HFFc6 (cell line): Measurements from ENCODE around the gene DNAH3. TPM values are rescaled to one million over a fixed set of nuclear protein-coding genes. Genes with fewer than 3 reads are reported as not detected.
"Not testable (repeated sequence)": the region's sequence is repeated elsewhere in the genome, so short reads cannot be mapped to it uniquely, and the experiment has no call there.

Source experiments
- DNase-seq: peaks from one replicate; pipeline ENCODE4 v3.0.0-alpha.2; 2018
- H3K27ac Mint-ChIP-seq: 2 replicates; pipeline ENCODE4 v1.8.0; 2020; ENCODE audit warnings: mild to moderate bottlenecking, mixed read lengths
- H3K27me3 Mint-ChIP-seq: 2 replicates; pipeline ENCODE4 v1.8.0; 2021; ENCODE audit warnings: mild to moderate bottlenecking, moderate library complexity, mixed read lengths; ENCODE audit not compliant: insufficient read depth
- H3K36me3 Mint-ChIP-seq: 2 replicates; pipeline ENCODE4 v1.8.0; 2021; ENCODE audit warnings: low read depth, mixed read lengths
- H3K4me1 Mint-ChIP-seq: 2 replicates; pipeline ENCODE4 v1.8.0; 2020; ENCODE audit warnings: low read depth, mixed read lengths
- H3K4me3 Mint-ChIP-seq: 2 replicates; pipeline ENCODE4 v1.8.0; 2020; ENCODE audit warnings: mild to moderate bottlenecking, moderate library complexity, mixed read lengths
- H3K9me3 Mint-ChIP-seq: 2 replicates; pipeline ENCODE4 v1.8.0; 2020; ENCODE audit warnings: mild to moderate bottlenecking, mixed read lengths
- CTCF ChIP-seq: fragments of 200-600 bp; sonication (generic); IDR thresholded peaks from 2 replicates; pipeline ENCODE4 v1.5.0; 2021; ENCODE audit warnings: antibody characterized with exemption, mild to moderate bottlenecking
- total RNA-seq, 6 experiments: library from RNA; stranded (reverse); fragmentation: NEBNext Ultra II Directional; extraction: Animal tissue kit (Norgen Biotek cat#: 25700); gene quantifications; 2 replicates in 1 of 6; 3 replicates in 5 of 6; pipeline ENCODE4 v1.2.3, GENCODE V29; 2021

DNAH3 gene
- total RNA-seq, 6 experiments from 2014 or later: not detected

DNA sequence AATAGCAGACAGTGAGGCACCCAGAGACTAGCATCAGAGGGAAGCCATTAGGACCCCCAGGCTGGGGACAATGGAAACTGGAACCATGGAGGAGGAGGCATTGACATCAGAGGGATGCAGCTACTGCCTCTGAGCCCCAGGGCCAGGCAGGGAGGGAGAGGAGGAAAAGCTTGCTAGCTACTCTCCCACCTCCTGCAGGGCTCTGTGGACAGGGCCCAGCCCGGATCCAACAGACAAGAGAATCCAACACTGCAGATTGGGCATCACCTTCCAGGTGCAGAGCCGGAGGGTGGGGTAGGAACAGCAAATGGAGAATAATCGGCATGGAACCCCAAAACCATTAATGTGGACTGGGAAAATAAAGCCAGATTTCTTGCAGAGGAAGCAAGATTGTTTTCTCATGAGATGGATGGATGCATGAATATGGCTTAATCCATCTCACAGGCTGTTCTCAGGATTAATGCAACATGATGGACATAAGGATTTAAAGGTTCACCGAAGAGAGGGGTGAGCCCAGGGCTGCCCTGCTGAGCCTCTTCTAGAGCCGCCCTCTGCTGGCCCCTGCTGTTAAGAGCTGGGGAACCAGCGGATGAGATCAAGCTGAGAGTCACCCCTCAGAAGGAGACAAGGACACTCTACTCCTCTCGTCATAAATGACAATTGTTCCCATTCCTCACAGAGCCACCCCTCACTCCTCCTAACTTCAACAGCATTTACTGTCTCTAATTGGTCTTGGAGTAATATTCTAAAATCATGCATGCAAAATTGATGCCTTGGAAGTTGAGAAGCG, 48.8 kb downstream of the DNAH3 start:
- no peaks in the 10 kb centered on the region for H3K36me3 Mint-ChIP-seq
- H3K27ac Mint-ChIP-seq: 0 out of 2 replicates have a peak overlapping the region, but pooled peaks have one; percentile 16
- H3K4me3 Mint-ChIP-seq: no peak overlapping the region
- TF ChIP-seq CTCF: peak; percentile 75
- H3K9me3 Mint-ChIP-seq: no peaks in the 10 kb centered on the region
- peaks cover 45% of the 10 kb centered on the region for H3K4me1 Mint-ChIP-seq
- peak; percentile 25 for DNase-seq
- peaks cover 3% of the 10 kb centered on the region; the same call in 1 of the 2 replicates for H3K27me3 Mint-ChIP-seq

GRCh38 chr16:21100447-21100846, 50.2 kb downstream of the DNAH3 start:
- Mint-ChIP-seq H3K9me3 (no peaks in the 10 kb centered on the region), H3K4me3 (peak overlapping the region; percentile 27; the same call in 1 of the 2 replicates), H3K4me1 (peaks cover 48% of the 10 kb centered on the region), H3K36me3 (no peaks in the 10 kb centered on the region), H3K27me3 (peaks cover 3% of the 10 kb centered on the region; the same call in 1 of the 2 replicates), H3K27ac (peak overlapping the region; percentile 88)
- DNase-seq: peak; percentile 67
- TF ChIP-seq CTCF: no peak

DNA sequence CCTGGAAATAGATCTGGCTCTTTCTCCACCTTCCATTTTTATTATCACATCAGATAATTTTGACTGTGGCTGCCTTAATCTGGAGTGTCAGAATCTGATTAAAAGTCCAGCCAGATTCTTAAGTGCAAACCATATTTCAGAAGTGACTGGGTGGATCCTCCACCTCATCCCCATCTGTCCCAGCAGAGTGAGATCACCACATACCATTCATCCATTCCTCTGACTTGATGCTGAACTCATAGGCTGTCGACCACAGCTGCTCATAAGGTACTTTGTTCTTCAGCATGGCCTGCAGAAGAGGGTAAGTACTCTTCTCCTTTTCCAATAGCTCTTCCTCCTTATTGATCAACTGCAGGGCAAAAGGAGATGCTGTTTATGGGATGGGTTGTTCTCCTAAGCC, 53.5 kb downstream of the DNAH3 start:
- Mint-ChIP-seq H3K27ac (no peak overlapping the region; the same call in 1 of the 2 replicates), H3K36me3 (no peaks in the 10 kb centered on the region), H3K9me3 (no peaks in the 10 kb centered on the region), H3K27me3 (peaks cover 3% of the 10 kb centered on the region; the same call in 1 of the 2 replicates), H3K4me1 (peaks cover 32% of the 10 kb centered on the region), H3K4me3 (no peak overlapping the region)
- TF ChIP-seq CTCF: no peak
- DNase-seq: peak; percentile 58

DNA sequence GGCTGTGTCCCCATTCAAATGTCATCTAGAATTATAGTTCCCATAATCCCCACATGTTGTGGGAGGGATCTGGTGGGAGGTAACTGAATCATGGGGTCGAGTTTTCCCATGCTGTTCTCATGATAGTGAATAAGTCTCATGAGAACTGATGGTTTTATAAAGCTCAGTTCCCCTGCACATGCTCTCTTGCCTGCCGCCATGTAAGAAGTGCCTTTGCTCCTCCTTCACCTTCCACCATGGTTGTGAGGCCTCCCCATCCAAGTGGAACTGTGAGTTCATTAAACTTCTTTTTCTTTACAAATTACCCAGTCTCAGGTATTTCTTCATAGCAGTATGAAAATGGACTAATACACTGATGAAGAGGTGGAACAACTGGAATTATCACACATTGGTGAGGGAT, 55.9 kb downstream of the DNAH3 start:
- not testable (repeated sequence) for H3K9me3 Mint-ChIP-seq, H3K36me3 Mint-ChIP-seq, H3K27ac Mint-ChIP-seq, H3K27me3 Mint-ChIP-seq, H3K4me3 Mint-ChIP-seq, DNase-seq
- H3K4me1 Mint-ChIP-seq: peaks cover 15% of the 10 kb centered on the region

DNA sequence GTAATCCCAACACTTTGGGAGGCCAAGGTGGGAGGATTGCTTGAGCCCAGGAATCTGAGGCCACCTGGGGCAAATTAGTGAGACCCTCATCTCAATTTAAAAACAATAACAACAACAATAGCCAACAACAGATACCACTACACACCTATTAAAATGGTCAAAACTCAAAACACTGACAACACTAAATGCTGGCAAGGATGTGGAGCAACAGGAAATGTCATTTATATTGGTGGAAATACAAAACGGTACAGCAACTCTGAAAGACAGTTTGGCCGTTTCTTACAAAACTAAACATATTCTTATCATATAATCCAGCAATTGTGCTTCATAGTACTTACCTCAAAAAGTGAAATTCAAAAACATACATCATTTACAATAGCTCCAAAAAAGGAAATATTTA, 57.7 kb downstream of the DNAH3 start:
- H3K9me3 Mint-ChIP-seq: no peaks in the 10 kb centered on the region
- TF ChIP-seq CTCF: no peak
- DNase-seq: no peak
- H3K27ac Mint-ChIP-seq: no peak overlapping the region
- no peaks in the 10 kb centered on the region for H3K36me3 Mint-ChIP-seq
- peaks cover 32% of the 10 kb centered on the region for H3K4me1 Mint-ChIP-seq
- peaks cover 5% of the 10 kb centered on the region; the same call in 1 of the 2 replicates for H3K27me3 Mint-ChIP-seq
- no peak overlapping the region for H3K4me3 Mint-ChIP-seq
